22Rv1 (cell line): ENCODE results near the gene TMEM117.

ENCODE experiments used
- CTCF ChIP-seq: fragments of 450-650 bp; IDR thresholded peaks from 2 replicates; pipeline ENCODE4 v1.5.1; 2017; ENCODE audit warnings: mild to moderate bottlenecking
- ZFX ChIP-seq: fragments of 450-650 bp; IDR thresholded peaks from 2 replicates; pipeline ENCODE4 v1.6.1; 2017; ENCODE audit warnings: antibody characterized with exemption, borderline replicate concordance

GRCh38 chr12:43812057-43812456, 23.8 kb upstream of the TMEM117 start:
- TF ChIP-seq CTCF (no peak), ZFX (no peak)
